ENCODE data around the gene PNPLA3. TPM values are rescaled to one million over a fixed set of nuclear protein-coding genes. Genes with fewer than 3 reads are reported as not detected.

PNPLA3 gene
- total RNA-seq, 3 donors from 2014 or later = 2.4 to 3.1 (median 2.9) TPM

DNA sequence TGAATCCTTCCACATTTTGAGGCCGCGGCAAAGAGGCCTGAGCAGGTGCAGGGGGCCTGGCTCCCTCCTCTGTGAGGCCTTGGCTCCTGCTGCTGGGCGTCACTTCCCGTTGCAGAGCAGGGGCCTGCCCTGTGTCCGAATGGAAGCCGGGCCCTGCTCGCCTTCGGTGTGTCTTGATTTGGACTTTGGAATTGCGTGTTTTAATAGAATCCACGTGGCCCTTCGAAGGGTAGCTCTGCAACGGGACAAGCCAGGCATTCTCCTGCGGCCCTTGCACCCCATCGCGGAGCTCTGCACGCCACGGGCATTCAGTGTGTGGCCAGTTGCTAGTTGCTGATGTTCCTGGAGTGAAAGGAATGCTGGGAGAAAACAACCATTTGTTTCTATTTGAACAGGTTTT lies 57.4 kb downstream of the PNPLA3 start:
- Histone ChIP-seq H3K4me3 (no peak overlapping the region), H3K4me1 (no peaks in the 10 kb centered on the region), H3K27ac (no peak overlapping the region), H3K36me3 (peaks cover 16% of the 10 kb centered on the region), H3K27me3 (no peaks in the 10 kb centered on the region), H3K9me3 (no peaks in the 10 kb centered on the region)
- DNase-seq (ENCODE audit: low spot score in 2 of 2) = no peak
- intact Hi-C loops (cut with DNase I; ENCODE audit: low total_unique reads) = loop anchor here (5.0 kb wide), 1 partner anchor 916 kb away; no protein-coding TSS in a partner anchor
- no peak for TF ChIP-seq POLR2A (IDR thresholded peaks at IDR 0.05)

- no peak for DNase-seq (ENCODE audit: low spot score in 2 of 2)
- H3K4me1 ChIP-seq = no peaks in the 10 kb centered on the region
- no peaks in the 10 kb centered on the region for H3K27me3 ChIP-seq
- TF ChIP-seq POLR2AphosphoS5 (IDR thresholded peaks at IDR 0.05) (no peak), POLR2A (IDR thresholded peaks at IDR 0.05) (no peak)
- TF ChIP-seq, protein P1, sequence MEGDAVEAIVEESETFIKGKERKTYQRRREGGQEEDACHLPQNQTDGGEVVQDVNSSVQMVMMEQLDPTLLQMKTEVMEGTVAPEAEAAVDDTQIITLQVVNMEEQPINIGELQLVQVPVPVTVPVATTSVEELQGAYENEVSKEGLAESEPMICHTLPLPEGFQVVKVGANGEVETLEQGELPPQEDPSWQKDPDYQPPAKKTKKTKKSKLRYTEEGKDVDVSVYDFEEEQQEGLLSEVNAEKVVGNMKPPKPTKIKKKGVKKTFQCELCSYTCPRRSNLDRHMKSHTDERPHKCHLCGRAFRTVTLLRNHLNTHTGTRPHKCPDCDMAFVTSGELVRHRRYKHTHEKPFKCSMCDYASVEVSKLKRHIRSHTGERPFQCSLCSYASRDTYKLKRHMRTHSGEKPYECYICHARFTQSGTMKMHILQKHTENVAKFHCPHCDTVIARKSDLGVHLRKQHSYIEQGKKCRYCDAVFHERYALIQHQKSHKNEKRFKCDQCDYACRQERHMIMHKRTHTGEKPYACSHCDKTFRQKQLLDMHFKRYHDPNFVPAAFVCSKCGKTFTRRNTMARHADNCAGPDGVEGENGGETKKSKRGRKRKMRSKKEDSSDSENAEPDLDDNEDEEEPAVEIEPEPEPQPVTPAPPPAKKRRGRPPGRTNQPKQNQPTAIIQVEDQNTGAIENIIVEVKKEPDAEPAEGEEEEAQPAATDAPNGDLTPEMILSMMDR (IDR thresholded peaks at IDR 0.05) = no peak
- H3K4me3 ChIP-seq = no peak overlapping the region
- intact Hi-C loops (cut with DNase I; ENCODE audit: low total_unique reads) = loop anchor here (5.0 kb wide), 1 partner anchor 913 kb away; no protein-coding TSS in a partner anchor
- H3K36me3 ChIP-seq = peaks cover 16% of the 10 kb centered on the region
- no peaks in the 10 kb centered on the region for H3K9me3 ChIP-seq
- no peak overlapping the region for H3K27ac ChIP-seq
These were observed 60.2 kb downstream of the PNPLA3 start for GRCh38 chr22:43983808-43984207.

GRCh38 chr22:43985532-43985931 lies 61.9 kb downstream of the PNPLA3 start:
- DNase-seq (ENCODE audit: low spot score in 2 of 2) = peak in 1 of 2 donors; percentile 28
- intact Hi-C loops (cut with DNase I; ENCODE audit: low total_unique reads) = no loop called here
- no peaks in the 10 kb centered on the region for H3K27me3 ChIP-seq
- H3K9me3 ChIP-seq = no peaks in the 10 kb centered on the region
- H3K4me3 ChIP-seq = no peak overlapping the region
- H3K27ac ChIP-seq = no peak overlapping the region
- no peaks in the 10 kb centered on the region for H3K4me1 ChIP-seq
- peaks cover 16% of the 10 kb centered on the region for H3K36me3 ChIP-seq
- TF ChIP-seq, protein P1 (IDR thresholded peaks at IDR 0.05) = no peak
- TF ChIP-seq POLR2AphosphoS5 (IDR thresholded peaks at IDR 0.05) (no peak), POLR2A (IDR thresholded peaks at IDR 0.05) (no peak)

GRCh38 chr22:43988116-43988820 lies 64.7 kb downstream of the PNPLA3 start:
- no peaks in the 10 kb centered on the region for H3K4me1 ChIP-seq
- intact Hi-C loops (cut with DNase I; ENCODE audit: low total_unique reads) = no loop called here
- no peak for DNase-seq (ENCODE audit: low spot score in 2 of 2)
- TF ChIP-seq POLR2A (IDR thresholded peaks at IDR 0.05) = no peak
- TF ChIP-seq POLR2AphosphoS5 (IDR thresholded peaks at IDR 0.05) = no peak
- TF ChIP-seq, protein P1 (IDR thresholded peaks at IDR 0.05) = no peak
- no peak overlapping the region for H3K4me3 ChIP-seq
- no peaks in the 10 kb centered on the region for H3K27me3 ChIP-seq
- no peak overlapping the region for H3K27ac ChIP-seq
- H3K9me3 ChIP-seq = no peaks in the 10 kb centered on the region
- H3K36me3 ChIP-seq = peaks cover 4% of the 10 kb centered on the region

GRCh38 chr22:43988960-43989359 lies 65.4 kb downstream of the PNPLA3 start:
- Histone ChIP-seq H3K9me3 (no peaks in the 10 kb centered on the region), H3K27ac (no peak overlapping the region), H3K36me3 (peaks cover 4% of the 10 kb centered on the region), H3K27me3 (no peaks in the 10 kb centered on the region), H3K4me1 (no peaks in the 10 kb centered on the region), H3K4me3 (no peak overlapping the region)
- no peak for TF ChIP-seq POLR2AphosphoS5 (IDR thresholded peaks at IDR 0.05)
- intact Hi-C loops (cut with DNase I; ENCODE audit: low total_unique reads) = no loop called here
- no peak for DNase-seq (ENCODE audit: low spot score in 2 of 2)

- no peaks in the 10 kb centered on the region for H3K27me3 ChIP-seq
- no peaks in the 10 kb centered on the region for H3K9me3 ChIP-seq
- no peaks in the 10 kb centered on the region for H3K4me1 ChIP-seq
- peaks cover under 1% of the 10 kb centered on the region for H3K36me3 ChIP-seq
- intact Hi-C loops (cut with DNase I; ENCODE audit: low total_unique reads) = loop anchor here (10.0 kb wide), 1 partner anchor 635 kb away; no protein-coding TSS in a partner anchor
- H3K4me3 ChIP-seq = no peak overlapping the region
- H3K27ac ChIP-seq = no peak overlapping the region
- DNase-seq (ENCODE audit: low spot score in 2 of 2) = no peak
- no peak for TF ChIP-seq POLR2AphosphoS5 (IDR thresholded peaks at IDR 0.05)
- TF ChIP-seq, protein P1 (IDR thresholded peaks at IDR 0.05) = no peak
- no peak for TF ChIP-seq POLR2A (IDR thresholded peaks at IDR 0.05)
These were observed 66.4 kb downstream of the PNPLA3 start for GRCh38 chr22:43990044-43990443.
